Gastroesophageal sphincter (tissue), 4 donors: ENCODE results near the gene TRIM4. TPM values are rescaled to one million over a fixed set of nuclear protein-coding genes. Genes with fewer than 3 reads are reported as not detected.

Experiments
- ATAC-seq: fragments of 150-250 bp; one replicate; pipeline ENCODE4 v1.9.1; 2016; ENCODE audit warnings: mild to moderate bottlenecking, moderate library complexity
- H3K27ac ChIP-seq, 4 donors: fragments of 200-600 bp; sonication (generic) in 3 of 4; 1 replicate in 3 of 4; 2 replicates in 1 of 4; pipeline ENCODE4 v1.5.1; 2016 to 2019
- H3K27me3 ChIP-seq: fragments of 200-600 bp; sonication (generic); one replicate; pipeline ENCODE4 v1.5.1; 2019
- H3K36me3 ChIP-seq, 2 donors: fragments of 200-600 bp; sonication (generic); one replicate each; pipeline ENCODE4 v1.5.1; 2019; ENCODE audit warnings: control low read depth in 1 of 2
- H3K4me1 ChIP-seq, 3 donors: fragments of 200-600 bp; sonication (generic); 1 replicate in 2 of 3; 2 replicates in 1 of 3; pipeline ENCODE4 v1.5.1; 2016 to 2019; ENCODE audit warnings: control low read depth in 2 of 3
- H3K4me3 ChIP-seq, 2 donors: fragments of 200-600 bp; sonication (generic); one replicate each; pipeline ENCODE4 v1.5.1; 2019; ENCODE audit warnings: mild to moderate bottlenecking in 1 of 2, moderate library complexity in 1 of 2
- H3K9me3 ChIP-seq, 3 donors: fragments of 200-600 bp; sonication (generic); one replicate each; pipeline ENCODE4 v1.5.1; 2017 to 2019; ENCODE audit warnings: control low read depth in 2 of 3
- EP300 ChIP-seq: sonication (generic); formaldehyde crosslinking; IDR thresholded peaks from one replicate; pipeline ENCODE4 v1.6.1; 2017; ENCODE audit warnings: antibody characterized with exemption, mild to moderate bottlenecking
- POLR2A ChIP-seq, 2 donors: fragments of 450-650 bp; IDR thresholded peaks; one replicate each; pipeline ENCODE4 v1.6.1; 2017; ENCODE audit warnings: antibody characterized with exemption in 2 of 2, mild to moderate bottlenecking in 2 of 2, moderate library complexity in 1 of 2
- POLR2AphosphoS5 ChIP-seq: sonication (generic); formaldehyde crosslinking; IDR thresholded peaks from one replicate; pipeline ENCODE4 v1.6.1; 2017; ENCODE audit warnings: antibody characterized with exemption
- WGBS, 2 donors: methylation state at CpG; one replicate each; pipeline ENCODE4 v1.1.5; 2018; ENCODE audit warnings: low coverage in 1 of 2; 5-methylcytosine and 5-hydroxymethylcytosine counted together
- small RNA-seq, 4 donors: library from RNA; depleted of rRNA; stranded (forward); fragments of <200 nt; gene quantifications; one replicate each; pipeline ENCODE3, GENCODE V24; 2016
- total RNA-seq, 4 donors: library from RNA; depleted of rRNA; stranded (reverse); fragments of >200 nt; gene quantifications; one replicate each; pipeline ENCODE4 v1.1.0, GENCODE V29; 2016
- TF ChIP-seq, protein P1 (sequence below), 4 experiments: fragments of 200-600 bp in 2 of 4; fragments of 450-650 bp in 2 of 4; sonication (generic) in 1 of 4; IDR thresholded peaks; one replicate each; pipeline ENCODE4 v1.5.1; 2017 to 2019; ENCODE audit warnings: antibody characterized with exemption in 4 of 4, mild to moderate bottlenecking in 2 of 4, moderate library complexity in 2 of 4

Gene TRIM4
- total RNA-seq, 4 donors from 2014 or later, result 25.3 to 32.2 (median 29.5) TPM

DNA sequence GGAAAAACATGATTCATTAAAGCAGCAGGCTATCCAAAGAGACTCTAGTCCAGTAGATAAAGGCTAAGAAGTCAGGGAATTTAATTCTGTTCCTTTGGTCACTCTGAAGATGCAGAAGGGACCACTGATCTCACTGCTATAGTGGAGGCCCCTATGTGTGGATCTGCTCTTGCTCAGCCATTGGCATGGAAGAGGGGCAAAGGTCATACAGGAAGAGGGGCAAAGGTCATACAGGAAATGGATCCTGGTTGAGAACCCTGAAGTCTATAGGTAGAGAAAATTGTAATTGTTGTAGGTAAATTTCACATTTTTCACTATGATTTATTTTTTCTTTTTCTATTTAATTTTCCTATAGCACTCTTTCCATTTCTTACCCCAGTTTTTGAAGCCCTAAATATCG, 64.1 kb downstream of the TRIM4 start:
- TF ChIP-seq POLR2A (IDR thresholded peaks at IDR 0.05) (no peak), EP300 (no peak), POLR2AphosphoS5 (no peak)
- TF ChIP-seq, protein P1, sequence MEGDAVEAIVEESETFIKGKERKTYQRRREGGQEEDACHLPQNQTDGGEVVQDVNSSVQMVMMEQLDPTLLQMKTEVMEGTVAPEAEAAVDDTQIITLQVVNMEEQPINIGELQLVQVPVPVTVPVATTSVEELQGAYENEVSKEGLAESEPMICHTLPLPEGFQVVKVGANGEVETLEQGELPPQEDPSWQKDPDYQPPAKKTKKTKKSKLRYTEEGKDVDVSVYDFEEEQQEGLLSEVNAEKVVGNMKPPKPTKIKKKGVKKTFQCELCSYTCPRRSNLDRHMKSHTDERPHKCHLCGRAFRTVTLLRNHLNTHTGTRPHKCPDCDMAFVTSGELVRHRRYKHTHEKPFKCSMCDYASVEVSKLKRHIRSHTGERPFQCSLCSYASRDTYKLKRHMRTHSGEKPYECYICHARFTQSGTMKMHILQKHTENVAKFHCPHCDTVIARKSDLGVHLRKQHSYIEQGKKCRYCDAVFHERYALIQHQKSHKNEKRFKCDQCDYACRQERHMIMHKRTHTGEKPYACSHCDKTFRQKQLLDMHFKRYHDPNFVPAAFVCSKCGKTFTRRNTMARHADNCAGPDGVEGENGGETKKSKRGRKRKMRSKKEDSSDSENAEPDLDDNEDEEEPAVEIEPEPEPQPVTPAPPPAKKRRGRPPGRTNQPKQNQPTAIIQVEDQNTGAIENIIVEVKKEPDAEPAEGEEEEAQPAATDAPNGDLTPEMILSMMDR (IDR thresholded peaks at IDR 0.05), result no peak
- no peaks in the 10 kb centered on the region for H3K27me3 ChIP-seq
- no peaks in the 10 kb centered on the region for H3K36me3 ChIP-seq
- no peaks in the 10 kb centered on the region for H3K4me1 ChIP-seq
- 80 to 100% methylated on average over 1 of the region's 1 CpG for WGBS, 2 donors
- no peaks in the 10 kb centered on the region for H3K9me3 ChIP-seq
- ATAC-seq, result no peak
- no peak overlapping the region for H3K4me3 ChIP-seq
- H3K27ac ChIP-seq, result no peak overlapping the region

DNA sequence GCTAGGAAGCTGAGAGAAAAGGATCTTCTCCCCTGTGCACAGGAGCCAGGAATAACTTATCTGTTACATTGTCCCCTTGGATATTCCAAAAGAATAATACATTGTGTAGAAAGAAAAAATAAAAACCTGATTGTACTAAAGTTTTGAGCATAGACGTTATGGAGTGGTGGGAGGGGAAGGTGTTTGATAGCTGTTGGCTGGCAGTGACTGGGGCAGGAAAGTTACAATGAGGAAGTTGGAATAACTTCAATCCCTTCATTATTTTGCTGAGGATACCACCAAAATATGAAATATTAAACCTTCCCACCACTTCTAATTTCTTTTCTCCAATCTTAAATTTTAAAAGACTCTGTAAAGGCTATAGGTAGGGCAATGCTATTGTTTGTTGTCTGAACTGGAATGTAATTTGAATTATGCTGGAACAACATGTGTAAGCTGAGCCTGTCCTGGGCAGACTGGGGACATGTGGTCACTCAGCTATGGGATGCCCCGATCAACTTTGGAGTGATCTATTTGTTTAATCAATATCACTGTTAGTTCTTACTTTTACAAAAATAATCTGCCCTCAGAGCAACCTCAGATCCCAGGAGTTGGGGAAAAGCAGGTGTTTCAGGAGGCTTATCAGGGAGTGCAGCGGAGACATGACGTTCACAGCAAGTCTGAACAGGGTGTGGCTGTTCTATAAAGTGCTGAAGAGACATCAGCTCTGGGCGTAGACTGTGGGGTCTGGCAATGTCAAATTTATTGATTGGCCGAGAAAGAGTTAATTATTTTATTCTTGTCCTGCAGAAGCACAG, 70.7 kb downstream of the TRIM4 start:
- H3K27ac ChIP-seq, result no peak overlapping the region
- H3K9me3 ChIP-seq, result no peaks in the 10 kb centered on the region
- H3K4me3 ChIP-seq, result no peak overlapping the region
- no peaks in the 10 kb centered on the region for H3K27me3 ChIP-seq
- 66 to 75% methylated on average over 4 to 5 of the region's 6 CpGs for WGBS, 2 donors
- no peaks in the 10 kb centered on the region for H3K36me3 ChIP-seq
- ATAC-seq, result no peak
- no peaks in the 10 kb centered on the region for H3K4me1 ChIP-seq
- no peak for TF ChIP-seq POLR2A (IDR thresholded peaks at IDR 0.05)
- TF ChIP-seq EP300, result no peak
- no peak for TF ChIP-seq POLR2AphosphoS5
- TF ChIP-seq, protein P1 (IDR thresholded peaks at IDR 0.05), result no peak

DNA sequence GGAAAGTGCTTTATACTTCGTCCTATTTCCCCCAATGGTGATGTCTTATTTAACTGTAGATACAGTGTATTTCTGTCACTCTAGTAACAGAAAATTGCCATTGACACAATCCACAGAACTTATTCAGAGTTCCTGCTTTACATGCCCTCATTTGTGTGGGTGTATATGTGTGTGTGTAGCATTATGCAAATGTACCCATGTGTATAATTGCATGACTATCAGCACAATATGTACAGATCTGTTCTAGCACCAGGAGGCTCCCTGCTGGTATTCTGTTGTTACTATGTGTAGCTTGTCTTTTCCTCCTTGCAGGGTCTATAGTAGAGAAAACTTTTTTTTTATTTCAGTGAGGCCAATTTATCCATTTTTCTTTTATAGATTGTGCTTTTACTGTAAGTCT, 75.0 kb downstream of the TRIM4 start:
- TF ChIP-seq EP300, result no peak
- TF ChIP-seq POLR2A (IDR thresholded peaks at IDR 0.05), result no peak
- TF ChIP-seq POLR2AphosphoS5, result no peak
- H3K4me3 ChIP-seq, result no peak overlapping the region
- H3K4me1 ChIP-seq, result no peaks in the 10 kb centered on the region
- no peak overlapping the region for H3K27ac ChIP-seq
- H3K27me3 ChIP-seq, result no peaks in the 10 kb centered on the region
- no peak for ATAC-seq
- WGBS, 2 donors, result 22 to 23% methylated on average over 1 of the region's 1 CpG
- no peaks in the 10 kb centered on the region for H3K36me3 ChIP-seq
- no peaks in the 10 kb centered on the region for H3K9me3 ChIP-seq

- TF ChIP-seq POLR2A (IDR thresholded peaks at IDR 0.05) (no peak), EP300 (no peak), POLR2AphosphoS5 (no peak)
- TF ChIP-seq, protein P1 (IDR thresholded peaks at IDR 0.05), result no peak
Measured at GRCh38 chr7:99843808-99844207, 75.5 kb downstream of the TRIM4 start.

GRCh38 chr7:99842926-99843325, 76.4 kb downstream of the TRIM4 start:
- Histone ChIP-seq H3K27me3 (no peaks in the 10 kb centered on the region), H3K27ac (no peak overlapping the region), H3K4me1 (no peaks in the 10 kb centered on the region), H3K9me3 (no peaks in the 10 kb centered on the region), H3K4me3 (no peak overlapping the region), H3K36me3 (no peaks in the 10 kb centered on the region)
- WGBS, 2 donors, result 80 to 81% methylated on average over 2 of the region's 2 CpGs
- ATAC-seq, result no peak
- no peak for TF ChIP-seq EP300
- no peak for TF ChIP-seq POLR2AphosphoS5
- TF ChIP-seq, protein P1 (IDR thresholded peaks at IDR 0.05), result no peak
- TF ChIP-seq POLR2A (IDR thresholded peaks at IDR 0.05), result no peak

More at GRCh38 chr7:99843808-99844207, 75.5 kb downstream of the TRIM4 start:
- Histone ChIP-seq H3K36me3 (no peaks in the 10 kb centered on the region), H3K9me3 (no peaks in the 10 kb centered on the region), H3K4me1 (no peaks in the 10 kb centered on the region), H3K4me3 (no peak overlapping the region), H3K27me3 (no peaks in the 10 kb centered on the region), H3K27ac (no peak overlapping the region)
- 35 to 58% methylated on average over 3 to 4 of the region's 4 CpGs for WGBS, 2 donors
- no peak for ATAC-seq

Small RNA genes within 50 kb of the gene (small RNA-seq; reads per million reads assigned to genes)
- 0 reads per million in 4 donors for gene AC011904.1
- 0 reads per million in 4 donors for gene CYP3A52P
- gene RF00019, result 0 reads per million in 4 donors
- 0 reads per million in 4 donors for gene RF00561

Other genes with a start within 250 kb of the TRIM4 start
- gene CYP3A5, start 239.5 kb downstream of the TRIM4 start, total RNA-seq, result 1 to 10 TPM in 3 of 4 donors, under 1 TPM in 1; 0.47 to 5.3 (median 1.9) TPM
- gene CYP3A7, start 184.3 kb downstream of the TRIM4 start, total RNA-seq, result not detected
- not detected for gene CYP3A4, start 135.3 kb downstream of the TRIM4 start, total RNA-seq
- gene CYP3A43, start 91.5 kb downstream of the TRIM4 start, total RNA-seq, result not detected
- gene OR2AE1, start 42.5 kb downstream of the TRIM4 start, total RNA-seq, result not detected
- under 1 TPM in 1 of 4 donors, not detected in 3; 0.62 TPM for gene GJC3, start 10.1 kb upstream of the TRIM4 start, total RNA-seq
- 100 to 1,000 TPM in 1 of 4 donors, 1 to 10 TPM in 3; 1.5 to 128 (median 4.5) TPM for gene AZGP1, start 56.5 kb upstream of the TRIM4 start, total RNA-seq
- gene ZKSCAN1, start 96.1 kb upstream of the TRIM4 start, total RNA-seq, result 10 to 100 TPM; 31.6 to 35.5 (median 31.7) TPM
- gene ZSCAN21, start 130.2 kb upstream of the TRIM4 start, total RNA-seq, result 10 to 100 TPM; 14.0 to 21.9 (median 20.9) TPM
- gene ZNF3, start 162.2 kb upstream of the TRIM4 start, total RNA-seq, result 10 to 100 TPM; 18.9 to 30.2 (median 20.6) TPM
- 10 to 100 TPM; 40.7 to 83.6 (median 62.9) TPM for gene COPS6, start 169.4 kb upstream of the TRIM4 start, total RNA-seq
- gene MCM7, start 181.9 kb upstream of the TRIM4 start, total RNA-seq, result 10 to 100 TPM; 30.7 to 52.0 (median 45.1) TPM
- gene AP4M1, start 182.1 kb upstream of the TRIM4 start, total RNA-seq, result 10 to 100 TPM; 21.8 to 29.3 (median 24.7) TPM
- 100 to 1,000 TPM in 1 of 4 donors, 10 to 100 TPM in 3; 36.3 to 107 (median 68.7) TPM for gene TAF6, start 199.8 kb upstream of the TRIM4 start, total RNA-seq
- gene CNPY4, start 200.1 kb upstream of the TRIM4 start, total RNA-seq, result 10 to 100 TPM; 13.0 to 21.0 (median 14.8) TPM
- gene MBLAC1, start 207.4 kb upstream of the TRIM4 start, total RNA-seq, result 1 to 10 TPM; 4.8 to 8.1 (median 6.6) TPM
- 100 to 1,000 TPM; 109 to 228 (median 148) TPM for gene LAMTOR4, start 229.4 kb upstream of the TRIM4 start, total RNA-seq
- gene TRAPPC14, start 239.2 kb upstream of the TRIM4 start, total RNA-seq, result 1 to 10 TPM; 3.0 to 7.8 (median 7.3) TPM
- gene GAL3ST4, start 249.1 kb upstream of the TRIM4 start, total RNA-seq, result 1 to 10 TPM; 2.0 to 3.6 (median 2.8) TPM